ENCODE data around the gene ABCF2. TPM values are rescaled to one million over a fixed set of nuclear protein-coding genes. Genes with fewer than 3 reads are reported as not detected.
A peak's percentile ranks its signal among the peaks of the same experiment; 100 is the strongest.

Gene ABCF2
- polyA plus RNA-seq, 1 experiment, result 62.5 TPM

DNA sequence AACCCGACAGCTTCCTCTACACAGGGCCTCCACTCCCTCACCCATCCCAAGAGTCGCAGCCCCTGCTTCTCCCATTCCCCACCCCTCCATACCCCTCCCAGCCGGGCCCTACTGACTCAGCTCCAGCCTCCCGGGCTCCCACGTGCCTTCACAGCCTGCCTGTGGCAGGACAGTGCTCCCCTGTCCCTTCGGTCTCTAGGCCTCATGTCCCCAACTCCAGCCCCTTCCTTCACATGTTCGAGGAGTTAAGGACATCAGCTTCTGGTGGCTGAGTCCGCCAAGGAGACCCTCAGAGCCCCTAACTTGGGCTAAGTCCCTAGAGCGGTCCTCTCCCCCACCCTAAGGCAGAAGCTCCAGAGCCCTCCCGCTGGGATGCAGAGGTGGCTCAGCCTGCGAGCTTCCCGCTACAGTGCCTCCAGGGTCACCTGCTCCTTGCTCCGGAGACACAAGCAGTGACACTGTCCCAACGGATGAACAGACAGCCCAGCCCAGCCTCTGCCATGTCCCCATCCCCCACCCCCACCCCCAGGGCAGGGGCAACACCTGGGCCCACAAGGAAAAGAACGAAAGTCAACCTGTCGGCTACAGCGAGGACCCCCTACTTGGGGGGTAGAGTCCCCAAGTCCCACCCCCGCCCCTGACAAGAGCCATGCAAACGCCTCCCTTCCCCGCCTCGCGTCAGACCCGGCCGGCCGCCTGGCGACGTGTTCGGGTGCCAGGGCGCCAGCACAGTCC lies 20.8 kb upstream of the ABCF2 start:
- Histone ChIP-seq H3K36me3 (ENCODE audit: control insufficient read depth, insufficient read depth, low read length) (no peaks in the 10 kb centered on the region), H3K27me3 (ENCODE audit: control insufficient read depth, insufficient read depth, low read length) (no peaks in the 10 kb centered on the region), H3K4me3 (ENCODE audit: low read depth, low read length) (peak overlapping the region; percentile 80)
- TF ChIP-seq, protein P1, sequence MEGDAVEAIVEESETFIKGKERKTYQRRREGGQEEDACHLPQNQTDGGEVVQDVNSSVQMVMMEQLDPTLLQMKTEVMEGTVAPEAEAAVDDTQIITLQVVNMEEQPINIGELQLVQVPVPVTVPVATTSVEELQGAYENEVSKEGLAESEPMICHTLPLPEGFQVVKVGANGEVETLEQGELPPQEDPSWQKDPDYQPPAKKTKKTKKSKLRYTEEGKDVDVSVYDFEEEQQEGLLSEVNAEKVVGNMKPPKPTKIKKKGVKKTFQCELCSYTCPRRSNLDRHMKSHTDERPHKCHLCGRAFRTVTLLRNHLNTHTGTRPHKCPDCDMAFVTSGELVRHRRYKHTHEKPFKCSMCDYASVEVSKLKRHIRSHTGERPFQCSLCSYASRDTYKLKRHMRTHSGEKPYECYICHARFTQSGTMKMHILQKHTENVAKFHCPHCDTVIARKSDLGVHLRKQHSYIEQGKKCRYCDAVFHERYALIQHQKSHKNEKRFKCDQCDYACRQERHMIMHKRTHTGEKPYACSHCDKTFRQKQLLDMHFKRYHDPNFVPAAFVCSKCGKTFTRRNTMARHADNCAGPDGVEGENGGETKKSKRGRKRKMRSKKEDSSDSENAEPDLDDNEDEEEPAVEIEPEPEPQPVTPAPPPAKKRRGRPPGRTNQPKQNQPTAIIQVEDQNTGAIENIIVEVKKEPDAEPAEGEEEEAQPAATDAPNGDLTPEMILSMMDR (IDR thresholded peaks at IDR 0.05; ENCODE audit: insufficient read depth, low read depth, low read length), result no peak
- ChIA-PET CTCF (interaction anchor here (0.9 to 3.2 kb wide), 6 partner anchors 11 to 124 kb away, joined by 4 to 15 read pairs (median 10); partner anchors contain the start of genes ABCF2 and CHPF2), POLR2A (no interaction called here)
- DNase-seq (ENCODE audit: low read depth), result no peak

DNA sequence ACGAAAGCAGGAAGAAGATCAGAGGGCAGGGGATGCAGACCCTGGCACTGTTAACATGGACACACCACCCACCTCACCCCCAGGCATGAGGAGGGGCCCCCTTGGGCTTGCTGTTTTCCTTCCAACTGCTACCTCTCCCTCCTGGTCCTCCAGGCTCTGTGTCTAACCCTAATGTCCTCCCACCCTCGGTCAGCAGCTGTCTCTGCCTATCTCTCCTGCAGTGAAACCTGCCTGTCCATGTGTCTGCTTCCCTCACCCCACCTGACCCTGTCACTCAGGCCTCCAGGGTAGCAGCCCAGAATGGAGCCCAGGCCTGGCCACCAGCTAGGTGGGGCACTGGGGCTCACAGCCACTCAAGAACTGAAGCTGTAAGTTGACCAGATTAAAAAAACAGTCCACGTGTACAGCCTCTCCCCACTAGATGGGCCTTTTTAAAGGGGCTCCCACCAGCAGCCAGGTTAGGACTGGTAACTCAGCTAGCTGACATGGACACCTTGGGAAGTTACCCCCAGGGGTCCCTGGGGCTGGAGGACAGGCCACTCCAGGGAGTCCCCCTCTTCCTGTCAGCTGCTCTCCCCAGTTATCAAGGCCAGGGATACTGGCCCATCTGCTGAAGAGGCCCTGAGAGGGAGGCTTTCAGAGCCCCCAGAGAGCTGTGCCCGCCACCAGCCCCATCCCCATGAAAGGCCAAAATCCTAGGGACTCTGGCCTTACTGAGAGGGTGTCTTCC lies 20.0 kb upstream of the ABCF2 start:
- Histone ChIP-seq H3K4me3 (ENCODE audit: low read depth, low read length) (peak overlapping the region; percentile 80), H3K36me3 (ENCODE audit: control insufficient read depth, insufficient read depth, low read length) (peaks cover 3% of the 10 kb centered on the region), H3K27me3 (ENCODE audit: control insufficient read depth, insufficient read depth, low read length) (no peaks in the 10 kb centered on the region)
- no peak for DNase-seq (ENCODE audit: low read depth)
- ChIA-PET POLR2A (no interaction called here), CTCF (interaction anchor here (0.9 to 3.2 kb wide), 6 partner anchors 10 to 123 kb away, joined by 4 to 15 read pairs (median 10); partner anchors contain the start of genes ABCF2 and CHPF2)
- TF ChIP-seq, protein P1 (IDR thresholded peaks at IDR 0.05; ENCODE audit: insufficient read depth, low read depth, low read length), result no peak

DNA sequence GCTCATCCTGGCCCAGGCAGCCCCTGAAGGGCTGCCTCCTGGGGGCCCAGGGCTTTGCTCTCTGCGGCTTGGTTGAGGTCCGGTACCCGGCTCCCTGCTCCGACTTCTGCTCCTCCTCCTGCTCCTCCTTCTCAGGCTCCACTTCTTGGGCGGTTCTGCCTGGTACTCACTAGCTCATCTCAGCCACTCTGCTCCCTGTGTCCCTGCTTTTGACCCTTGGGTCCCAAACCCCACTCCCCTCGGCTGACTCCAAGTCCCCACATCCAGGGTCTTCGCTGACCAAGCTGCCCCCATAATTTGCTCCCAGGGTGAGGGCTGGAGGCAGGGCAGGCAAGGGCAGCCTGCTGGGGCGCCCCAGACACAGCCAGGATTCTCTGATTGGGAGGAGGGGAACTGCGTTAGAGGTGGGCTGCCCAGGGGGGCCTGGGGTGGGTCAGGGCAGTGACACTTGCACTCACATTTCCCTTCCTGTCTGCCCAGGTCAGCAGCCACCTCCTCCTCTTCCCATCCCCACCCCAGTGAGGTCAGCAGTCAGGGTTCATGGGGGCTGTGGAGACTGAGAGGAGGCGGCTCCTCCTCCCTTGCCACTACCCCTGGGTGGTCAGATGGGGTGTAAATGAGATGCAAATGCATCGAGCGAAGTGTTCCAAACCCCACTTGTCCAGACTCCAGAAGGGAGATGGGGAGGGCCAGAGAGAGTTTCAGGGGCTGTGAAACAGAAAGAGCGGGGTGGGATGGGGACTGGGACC lies 19.3 kb upstream of the ABCF2 start:
- ChIA-PET CTCF (interaction anchor here (0.8 to 3.2 kb wide), 8 partner anchors 9 to 122 kb away, joined by 3 to 15 read pairs (median 6); partner anchors contain the start of genes ABCF2 and CHPF2), POLR2A (no interaction called here)
- H3K4me3 ChIP-seq (ENCODE audit: low read depth, low read length), result no peak overlapping the region
- H3K27me3 ChIP-seq (ENCODE audit: control insufficient read depth, insufficient read depth, low read length), result no peaks in the 10 kb centered on the region
- H3K36me3 ChIP-seq (ENCODE audit: control insufficient read depth, insufficient read depth, low read length), result peaks cover 5% of the 10 kb centered on the region
- DNase-seq (ENCODE audit: low read depth), result no peak
- TF ChIP-seq, protein P1 (IDR thresholded peaks at IDR 0.05; ENCODE audit: insufficient read depth, low read depth, low read length), result no peak

DNA sequence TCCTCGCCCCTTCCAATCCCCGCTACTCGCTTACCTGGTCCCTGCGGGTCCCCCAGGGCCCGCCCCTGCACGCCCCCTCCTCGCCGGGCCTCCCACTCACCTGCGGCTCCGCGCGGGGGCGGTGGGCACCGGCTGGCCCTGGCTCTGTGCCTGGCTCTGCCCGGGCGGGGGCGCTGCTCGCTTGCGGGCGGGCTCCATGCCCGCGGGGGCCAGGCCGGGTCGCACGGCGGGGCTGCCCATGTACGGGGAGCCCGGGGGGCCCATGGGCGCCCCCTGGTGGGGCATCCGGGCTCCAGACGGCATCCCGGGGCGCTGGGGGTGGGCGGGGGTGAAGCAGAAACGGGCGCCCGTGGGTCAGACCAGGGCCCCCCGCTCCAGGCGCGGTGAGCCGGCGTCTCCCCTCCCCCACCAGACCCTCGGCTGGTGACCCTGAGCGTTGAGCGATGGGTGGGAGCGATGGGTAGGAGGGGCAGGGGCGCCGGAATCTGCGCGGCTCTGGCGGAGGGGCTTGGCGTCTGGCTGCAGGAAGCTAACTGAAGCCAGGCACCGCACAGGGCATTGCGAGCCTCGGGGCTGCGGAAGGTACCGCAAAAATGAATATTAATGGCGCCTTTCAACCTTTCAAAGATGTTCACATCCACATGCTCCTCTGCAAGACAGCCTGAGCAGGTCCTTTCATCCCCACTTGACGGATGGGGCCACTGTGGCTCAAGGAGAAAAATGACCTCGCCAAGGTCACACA lies 18.5 kb upstream of the ABCF2 start:
- H3K36me3 ChIP-seq (ENCODE audit: control insufficient read depth, insufficient read depth, low read length), result peaks cover 9% of the 10 kb centered on the region
- POLR2A ChIA-PET, result no interaction called here
- TF ChIP-seq, protein P1 (IDR thresholded peaks at IDR 0.05; ENCODE audit: insufficient read depth, low read depth, low read length), result peak; percentile 65
- CTCF ChIA-PET, result interaction anchor here (0.8 to 3.2 kb wide), 9 partner anchors 9 to 121 kb away, joined by 3 to 15 read pairs (median 6); partner anchors contain the start of genes ABCF2 and CHPF2
- H3K4me3 ChIP-seq (ENCODE audit: low read depth, low read length), result peak overlapping the region; percentile 32; the same call in 1 of the 2 replicates
- DNase-seq (ENCODE audit: low read depth), result no peak
- H3K27me3 ChIP-seq (ENCODE audit: control insufficient read depth, insufficient read depth, low read length), result no peaks in the 10 kb centered on the region

Measured in BJ (cell line).